NCI-H510A treated with DMSO at 0.1 percent for 48 hours (cell line): Measurements from ENCODE around the gene RBM8A.

Source experiments
- DNase-seq: peaks from one replicate; lab custom pipeline; 2025; lab: John Stamatoyannopoulos, UW

The RBM8A gene

DNA sequence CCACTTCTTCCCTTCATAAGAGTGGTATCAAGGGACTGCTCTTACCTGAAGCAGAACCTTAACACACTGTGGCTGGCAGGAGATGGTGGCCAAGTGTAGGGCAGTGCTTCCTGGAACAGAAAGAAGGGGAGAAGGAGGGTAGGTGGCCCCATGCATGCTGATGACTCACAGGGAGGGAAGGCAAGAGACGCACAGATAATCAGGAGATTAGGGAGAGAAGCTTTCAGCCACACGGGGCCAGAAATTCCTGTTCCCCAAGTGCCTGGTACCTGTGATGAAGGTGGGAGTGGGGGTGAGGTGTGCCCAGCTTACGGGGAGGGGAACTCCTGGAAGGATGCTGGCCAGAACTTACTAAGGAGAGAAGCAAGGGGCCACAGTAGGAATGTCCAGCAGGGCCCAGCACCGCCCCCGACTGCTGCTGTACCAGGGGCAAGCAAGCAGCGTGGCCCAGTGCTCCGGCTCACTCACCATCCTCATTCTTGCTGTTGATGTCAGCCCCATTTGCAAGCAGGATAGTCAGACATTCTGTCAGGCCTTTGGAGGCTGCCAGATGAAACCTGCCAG is 49.3 kb downstream of the RBM8A start:
- no peak for DNase-seq

DNA sequence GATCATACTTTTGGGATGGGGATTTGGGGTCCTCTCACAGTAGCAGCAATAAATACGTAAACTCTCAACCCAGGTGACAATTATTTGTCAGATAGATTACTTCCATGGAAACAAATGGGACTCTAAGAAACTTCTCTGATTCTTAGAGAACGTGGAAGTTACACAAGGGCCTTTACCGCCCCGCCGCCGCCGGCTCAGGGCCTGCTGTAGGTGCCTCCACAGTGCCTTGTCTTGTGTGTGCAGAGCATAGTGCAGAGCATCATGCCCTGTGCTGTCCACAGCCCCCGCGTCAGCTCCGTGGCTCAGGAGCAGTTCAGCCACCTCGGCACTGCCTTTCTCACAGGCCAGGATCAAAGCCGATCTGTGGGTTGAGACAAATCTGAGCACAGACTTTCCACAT is 52.6 kb downstream of the RBM8A start:
- no peak for DNase-seq

DNA sequence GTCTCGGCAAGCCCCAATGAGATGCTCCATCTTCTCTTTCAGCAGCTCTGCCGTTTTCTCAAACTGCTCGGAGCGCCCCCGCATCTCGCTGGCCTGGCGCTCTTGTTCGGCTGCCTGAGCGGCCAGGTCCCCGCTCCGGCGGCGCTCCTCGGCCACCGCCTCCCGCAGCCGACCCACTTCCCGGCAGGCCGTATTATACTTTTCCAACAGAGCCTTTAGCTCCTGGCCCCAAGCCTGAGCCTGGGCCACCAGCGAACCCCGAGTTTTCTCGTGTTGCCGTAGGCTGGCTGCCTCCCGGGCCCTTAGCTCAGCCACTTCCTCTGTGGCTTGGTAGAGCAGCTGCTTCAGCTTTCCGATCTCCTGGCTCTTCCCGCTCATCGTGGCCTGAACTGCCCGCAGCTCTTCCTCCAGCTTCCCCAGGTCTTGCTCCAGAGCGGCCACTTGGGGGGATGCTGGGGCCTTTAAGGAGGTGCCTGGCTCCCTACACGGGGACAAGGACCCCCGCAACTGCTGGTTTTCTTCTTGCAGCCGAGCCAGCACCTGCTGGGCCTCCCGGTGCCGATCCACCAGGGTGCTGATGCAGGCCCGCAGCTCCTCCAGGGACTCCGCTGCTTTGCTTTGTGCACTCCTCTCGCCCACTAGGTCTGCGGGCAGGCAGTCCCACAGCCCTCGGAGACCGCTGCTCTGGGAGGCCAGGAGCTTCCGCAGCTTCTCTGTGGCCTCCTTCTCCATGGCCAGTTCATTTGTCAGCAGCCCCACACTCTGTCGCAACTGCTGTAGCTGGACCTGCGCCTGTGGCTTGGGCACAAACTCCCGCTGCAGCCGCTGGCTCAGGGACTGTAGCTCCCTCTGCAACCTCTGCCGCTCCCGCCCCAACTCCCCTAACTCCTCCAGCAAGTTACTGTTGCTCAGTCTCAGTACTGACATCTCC is 55.0 kb downstream of the RBM8A start:
- DNase-seq: no peak
